T1000 (cell line): ENCODE measurements around the gene ACBD6.

Source experiments
- DNase-seq: peaks from one replicate; lab custom pipeline; 2025; ENCODE audit warnings: mixed read lengths; lab: John Stamatoyannopoulos, UW

ACBD6 gene

GRCh38 chr1:180239145-180240096, 263.0 kb downstream of the ACBD6 start:
- no peak for DNase-seq

- no peak for DNase-seq
Observed at GRCh38 chr1:180238675-180239074, 263.7 kb downstream of the ACBD6 start.
